ENCODE data around the gene NAA50.

Gene NAA50

DNA sequence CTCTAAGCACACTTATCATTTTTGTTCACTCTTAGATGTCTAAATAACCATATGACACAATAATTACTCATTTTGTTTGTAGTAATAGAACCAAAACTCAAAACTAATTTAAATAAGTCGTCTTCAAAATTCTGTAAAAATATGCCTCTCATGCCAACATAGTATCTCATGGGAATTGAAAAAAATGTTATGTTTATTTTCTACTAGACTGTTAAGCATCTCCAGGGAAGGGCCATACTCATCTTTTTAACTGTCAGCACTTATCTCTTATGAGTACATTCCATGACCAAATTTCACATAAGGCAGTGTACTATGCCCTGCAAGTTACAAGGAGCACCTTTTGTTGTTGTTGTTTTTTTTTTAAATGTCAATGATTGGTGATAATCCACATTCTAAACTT lies 31.3 kb downstream of the NAA50 start:
- Histone ChIP-seq H3K4me1 (ENCODE audit: control insufficient read depth, insufficient read depth, low read length) (no peaks in the 10 kb centered on the region), H3K4me3 (ENCODE audit: low read length) (no peak overlapping the region), H3K9me3 (ENCODE audit: control insufficient read depth, insufficient read depth, low read length) (no peaks in the 10 kb centered on the region), H3K27me3 (ENCODE audit: control insufficient read depth, insufficient read depth, low read length) (no peaks in the 10 kb centered on the region; the same call in 1 of the 2 replicates), H3K36me3 (ENCODE audit: control insufficient read depth, insufficient read depth, low read length) (0 out of 2 replicates have a peak, but pooled peaks cover 3% of the 10 kb centered on the region), H3K27ac (ENCODE audit: low read length) (no peak overlapping the region)
- no CpG with 5 or more reads among the region's 1 CpG for WGBS (ENCODE audit: insufficient coverage, insufficient read length)
- no peak for DNase-seq (ENCODE audit: low read depth, low spot score)

DNA sequence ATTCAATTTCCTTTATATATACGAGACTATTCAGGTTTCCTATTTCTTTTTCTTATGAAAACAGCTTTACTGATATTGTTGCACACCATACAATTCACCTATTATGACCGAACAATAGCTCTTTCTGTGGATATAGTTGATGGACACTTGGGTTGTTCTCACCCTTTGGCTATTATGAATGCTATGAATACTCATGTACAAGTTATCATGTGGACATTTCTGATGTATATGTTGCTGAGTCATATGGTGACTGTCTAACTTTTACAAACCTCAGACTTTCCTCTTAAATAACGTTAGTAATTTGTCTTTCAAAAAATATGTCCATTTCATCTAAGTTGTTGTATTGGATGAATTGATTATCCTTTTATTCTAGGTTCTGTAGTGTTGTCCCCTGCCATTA lies 33.9 kb downstream of the NAA50 start:
- WGBS (ENCODE audit: insufficient coverage, insufficient read length): no CpG with 5 or more reads among the region's 3 CpGs
- H3K4me1 ChIP-seq (ENCODE audit: control insufficient read depth, insufficient read depth, low read length): no peaks in the 10 kb centered on the region
- no peak for DNase-seq (ENCODE audit: low read depth, low spot score)

DNA sequence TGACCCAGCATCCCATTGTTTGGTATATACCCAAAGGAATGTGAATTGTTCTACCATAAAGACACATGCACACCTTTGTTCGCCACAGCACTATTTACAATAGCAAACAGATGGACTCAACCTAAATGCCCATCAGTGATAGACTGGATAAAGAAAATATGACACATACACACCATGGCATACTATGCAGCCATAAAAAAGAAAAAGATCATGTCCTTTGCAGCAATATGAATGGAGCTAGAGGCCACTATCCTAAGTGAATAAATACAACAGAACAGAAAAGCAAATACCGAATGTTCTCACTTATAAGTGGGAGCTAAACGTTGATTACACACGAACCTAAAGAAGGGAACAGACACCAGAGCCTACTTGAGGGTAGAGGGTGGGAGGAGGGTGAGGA lies 38.2 kb downstream of the NAA50 start:
- Histone ChIP-seq H3K9me3 (ENCODE audit: control insufficient read depth, insufficient read depth, low read length) (no peaks in the 10 kb centered on the region), H3K27ac (ENCODE audit: low read length) (no peak overlapping the region), H3K4me3 (ENCODE audit: low read length) (no peak overlapping the region), H3K36me3 (ENCODE audit: control insufficient read depth, insufficient read depth, low read length) (no peaks in the 10 kb centered on the region), H3K27me3 (ENCODE audit: control insufficient read depth, insufficient read depth, low read length) (no peaks in the 10 kb centered on the region), H3K4me1 (ENCODE audit: control insufficient read depth, insufficient read depth, low read length) (no peaks in the 10 kb centered on the region)
- DNase-seq (ENCODE audit: low read depth, low spot score): no peak
- no CpG with 5 or more reads among the region's 4 CpGs for WGBS (ENCODE audit: insufficient coverage, insufficient read length)

More for the DNA sequence above, 33.9 kb downstream of the NAA50 start:
- H3K4me3 ChIP-seq (ENCODE audit: low read length): no peak overlapping the region
- no peaks in the 10 kb centered on the region for H3K9me3 ChIP-seq (ENCODE audit: control insufficient read depth, insufficient read depth, low read length)
- H3K27ac ChIP-seq (ENCODE audit: low read length): no peak overlapping the region
- H3K36me3 ChIP-seq (ENCODE audit: control insufficient read depth, insufficient read depth, low read length): no peaks in the 10 kb centered on the region
- H3K27me3 ChIP-seq (ENCODE audit: control insufficient read depth, insufficient read depth, low read length): no peaks in the 10 kb centered on the region

DNA sequence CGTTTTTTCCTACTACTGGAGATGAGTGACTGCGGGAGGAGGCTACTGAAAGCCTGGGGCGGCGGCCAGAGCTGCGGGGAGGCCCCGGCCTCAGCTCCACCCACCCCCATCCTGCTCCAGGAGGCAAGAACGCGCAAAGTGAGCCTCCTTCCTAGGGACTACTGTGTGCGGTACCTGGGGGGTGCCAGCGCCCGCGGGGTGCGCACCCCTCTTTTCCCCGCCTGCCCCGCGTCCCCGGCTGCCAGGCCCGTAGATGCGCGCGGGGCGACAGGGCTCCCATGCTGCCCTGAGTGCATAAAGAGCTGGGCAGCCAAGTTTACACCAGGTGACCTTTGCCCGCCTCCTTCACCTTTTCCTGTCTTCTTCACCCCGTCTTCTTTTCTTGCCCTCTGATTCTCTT lies 47.1 kb downstream of the NAA50 start:
- no peak for DNase-seq (ENCODE audit: low read depth, low spot score)
- Histone ChIP-seq H3K9me3 (ENCODE audit: control insufficient read depth, insufficient read depth, low read length) (no peaks in the 10 kb centered on the region), H3K4me1 (ENCODE audit: control insufficient read depth, insufficient read depth, low read length) (no peaks in the 10 kb centered on the region; the same call in 1 of the 2 replicates), H3K36me3 (ENCODE audit: control insufficient read depth, insufficient read depth, low read length) (no peaks in the 10 kb centered on the region), H3K4me3 (ENCODE audit: low read length) (peak overlapping the region; percentile 26; the same call in 1 of the 2 replicates), H3K27me3 (ENCODE audit: control insufficient read depth, insufficient read depth, low read length) (no peaks in the 10 kb centered on the region), H3K27ac (ENCODE audit: low read length) (no peak overlapping the region)
- no CpG with 5 or more reads among the region's 24 CpGs for WGBS (ENCODE audit: insufficient coverage, insufficient read length)

DNA sequence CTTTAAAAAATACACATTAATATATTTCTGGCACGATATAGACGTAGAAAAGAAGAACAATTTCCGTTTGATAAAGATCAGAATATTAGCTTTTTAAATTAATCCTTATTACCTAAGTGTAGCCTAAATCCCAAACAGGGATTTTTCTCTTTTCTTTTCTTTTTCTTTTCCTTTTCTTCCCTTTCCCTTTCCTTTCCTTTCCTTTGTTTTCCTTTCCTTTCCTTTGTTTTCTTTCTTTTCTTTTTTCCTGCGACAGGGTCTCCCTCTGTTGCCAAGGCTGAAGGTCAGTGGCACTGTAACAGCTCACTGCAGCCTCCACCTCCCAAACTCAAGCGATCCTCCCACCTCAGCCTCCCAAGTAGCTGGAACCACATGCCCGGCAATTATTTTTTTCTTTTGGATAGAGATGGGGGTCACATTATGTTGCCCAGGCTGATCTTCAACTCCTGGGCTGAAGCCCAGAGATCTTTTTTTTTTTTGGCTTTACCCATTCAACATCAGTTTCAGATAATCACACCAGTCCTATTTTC lies 47.8 kb downstream of the NAA50 start:
- no peaks in the 10 kb centered on the region for H3K9me3 ChIP-seq (ENCODE audit: control insufficient read depth, insufficient read depth, low read length)
- no peak overlapping the region for H3K27ac ChIP-seq (ENCODE audit: low read length)
- no CpG with 5 or more reads among the region's 6 CpGs for WGBS (ENCODE audit: insufficient coverage, insufficient read length)
- no peaks in the 10 kb centered on the region for H3K36me3 ChIP-seq (ENCODE audit: control insufficient read depth, insufficient read depth, low read length)
- no peaks in the 10 kb centered on the region; the same call in 1 of the 2 replicates for H3K4me1 ChIP-seq (ENCODE audit: control insufficient read depth, insufficient read depth, low read length)
- no peaks in the 10 kb centered on the region for H3K27me3 ChIP-seq (ENCODE audit: control insufficient read depth, insufficient read depth, low read length)
- no peak overlapping the region for H3K4me3 ChIP-seq (ENCODE audit: low read length)
- DNase-seq (ENCODE audit: low read depth, low spot score): no peak

DNA sequence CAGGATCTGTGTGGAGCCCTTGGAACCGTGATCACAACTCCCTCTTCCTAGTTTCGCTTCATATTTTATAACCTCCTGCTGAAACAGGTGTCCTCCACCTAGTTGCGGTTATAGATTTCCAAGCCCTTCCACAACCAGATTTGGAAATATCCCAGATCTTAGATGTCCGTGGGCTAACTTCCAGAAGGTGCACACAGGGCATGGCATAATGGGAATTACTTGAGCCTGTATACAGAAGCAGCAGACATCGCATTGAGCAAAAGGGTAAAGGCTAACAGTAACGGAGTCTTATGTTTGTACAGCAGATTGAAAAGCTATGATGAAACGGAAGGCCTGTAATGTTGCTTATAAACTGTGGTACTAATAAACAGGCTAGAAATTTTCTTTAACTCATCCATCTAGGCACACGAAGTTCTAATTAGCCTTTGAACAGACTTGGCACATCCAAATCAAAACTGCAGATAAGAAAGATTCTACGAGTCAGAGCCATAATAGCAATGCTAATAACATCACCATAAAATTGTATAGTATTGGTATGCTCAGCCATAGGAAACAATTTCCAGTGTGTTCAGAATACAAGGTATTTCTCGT lies 48.5 kb downstream of the NAA50 start:
- Histone ChIP-seq H3K4me1 (ENCODE audit: control insufficient read depth, insufficient read depth, low read length) (no peaks in the 10 kb centered on the region; the same call in 1 of the 2 replicates), H3K27ac (ENCODE audit: low read length) (no peak overlapping the region), H3K4me3 (ENCODE audit: low read length) (peak overlapping the region; percentile 78; the same call in 1 of the 2 replicates), H3K27me3 (ENCODE audit: control insufficient read depth, insufficient read depth, low read length) (no peaks in the 10 kb centered on the region), H3K9me3 (ENCODE audit: control insufficient read depth, insufficient read depth, low read length) (no peaks in the 10 kb centered on the region), H3K36me3 (ENCODE audit: control insufficient read depth, insufficient read depth, low read length) (no peaks in the 10 kb centered on the region)
- no CpG with 5 or more reads among the region's 10 CpGs for WGBS (ENCODE audit: insufficient coverage, insufficient read length)
- no peak for DNase-seq (ENCODE audit: low read depth, low spot score)

DNA sequence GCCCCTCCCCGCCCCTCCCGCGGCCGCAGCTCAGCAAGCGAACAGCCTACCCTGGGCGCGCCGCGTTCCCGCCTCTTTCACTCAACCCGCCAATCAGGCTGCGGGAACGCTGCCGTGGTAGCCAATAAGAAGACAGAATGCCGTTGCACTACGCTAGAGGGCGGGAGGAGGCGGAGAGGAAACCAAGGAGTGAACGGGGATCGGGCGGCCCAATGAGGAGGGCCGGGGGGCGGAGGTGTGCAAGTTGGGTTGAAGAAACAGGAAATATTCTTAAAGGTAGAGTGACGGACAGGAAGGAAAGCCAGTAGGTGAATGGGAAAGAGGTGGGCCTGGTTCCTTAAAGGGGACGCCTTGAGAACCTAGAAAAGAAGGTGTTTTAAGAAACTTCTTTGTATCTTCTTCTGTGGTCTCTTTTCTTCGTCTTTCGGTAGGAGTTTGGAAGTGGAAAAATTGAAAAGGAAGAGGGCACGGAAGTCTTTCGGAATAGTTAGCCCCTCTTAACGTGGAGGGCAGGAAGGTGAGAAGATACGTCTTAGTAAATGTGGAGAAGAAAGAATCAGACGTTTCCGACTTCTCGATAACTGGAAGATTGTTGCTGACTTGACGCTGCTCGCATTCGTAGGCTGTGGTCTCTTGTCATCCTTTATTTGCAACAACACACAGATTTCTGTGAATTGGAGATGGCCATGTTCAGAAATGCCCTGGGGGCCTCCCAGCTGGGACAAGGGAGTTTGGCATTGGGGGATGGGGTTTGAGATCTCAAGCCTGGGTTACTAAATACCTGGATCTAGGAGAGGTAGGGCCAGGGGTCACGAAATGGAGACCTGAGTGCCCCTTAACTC lies 49.2 kb downstream of the NAA50 start:
- DNase-seq (ENCODE audit: low read depth, low spot score): peak; percentile 92
- Histone ChIP-seq H3K4me3 (ENCODE audit: low read length) (peak overlapping the region; percentile 78; the same call in 1 of the 2 replicates), H3K4me1 (ENCODE audit: control insufficient read depth, insufficient read depth, low read length) (peaks cover under 1% of the 10 kb centered on the region; the same call in 1 of the 2 replicates), H3K27ac (ENCODE audit: low read length) (no peak overlapping the region), H3K27me3 (ENCODE audit: control insufficient read depth, insufficient read depth, low read length) (no peaks in the 10 kb centered on the region), H3K36me3 (ENCODE audit: control insufficient read depth, insufficient read depth, low read length) (no peaks in the 10 kb centered on the region), H3K9me3 (ENCODE audit: control insufficient read depth, insufficient read depth, low read length) (no peaks in the 10 kb centered on the region)
- no CpG with 5 or more reads among the region's 38 CpGs for WGBS (ENCODE audit: insufficient coverage, insufficient read length)

DNA sequence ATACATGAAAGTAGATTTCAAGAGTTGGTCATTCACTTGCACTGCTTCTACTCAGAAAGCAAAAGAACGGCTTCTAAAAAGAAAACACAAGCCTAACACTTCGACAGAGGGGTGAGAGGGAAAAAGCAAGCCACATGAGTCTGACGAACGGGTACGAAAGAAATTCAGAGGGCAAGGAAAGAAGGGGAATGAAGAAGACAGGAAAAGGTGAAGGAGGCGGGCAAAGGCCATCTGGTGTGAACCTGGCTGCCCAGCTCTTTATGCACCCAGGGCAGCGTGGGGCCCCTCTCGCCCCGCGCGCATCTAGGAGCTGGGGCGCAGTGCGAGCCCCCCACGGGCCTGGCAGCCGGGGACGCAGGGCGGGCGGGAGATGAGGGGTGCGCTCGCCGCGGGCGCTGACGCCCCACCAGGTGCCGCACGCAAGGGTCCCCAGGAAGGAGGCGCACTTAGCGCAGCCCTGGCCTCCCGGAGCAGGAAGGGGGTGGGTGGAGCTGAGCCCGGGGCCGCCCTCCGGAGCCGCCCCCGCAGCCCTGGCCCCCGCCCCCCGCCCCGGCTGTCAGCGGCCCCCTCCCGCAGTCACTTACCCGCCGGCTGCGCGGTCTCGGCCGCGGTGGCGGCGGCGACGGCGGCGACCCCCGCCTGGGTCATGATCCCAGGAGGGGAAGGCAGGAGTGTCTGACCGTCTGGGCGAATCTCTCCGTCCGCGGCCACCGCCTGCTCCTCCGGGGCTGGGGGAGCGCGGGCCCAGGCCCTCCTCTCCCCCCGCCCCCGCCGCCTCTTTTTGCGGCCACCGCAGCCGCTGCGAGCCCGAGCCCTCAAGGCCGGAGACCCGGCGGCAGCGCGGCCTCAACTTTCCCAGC lies 50.0 kb downstream of the NAA50 start, which contains the start of gene USF3:
USF3 (minus strand) TSS at position 857 of the 860 bp plus-strand sequence. CDS start 21,764 bp downstream, outside the sequence.
- H3K9me3 ChIP-seq (ENCODE audit: control insufficient read depth, insufficient read depth, low read length): no peaks in the 10 kb centered on the region
- no peak for DNase-seq (ENCODE audit: low read depth, low spot score)
- H3K4me3 ChIP-seq (ENCODE audit: low read length): peak within 1 kb of the TSS; percentile 98
- H3K36me3 ChIP-seq (ENCODE audit: control insufficient read depth, insufficient read depth, low read length): no peaks in the 10 kb centered on the region
- WGBS (ENCODE audit: insufficient coverage, insufficient read length): no CpG with 5 or more reads among the region's 75 CpGs
- H3K27me3 ChIP-seq (ENCODE audit: control insufficient read depth, insufficient read depth, low read length): no peaks in the 10 kb centered on the region
- H3K4me1 ChIP-seq (ENCODE audit: control insufficient read depth, insufficient read depth, low read length): peaks cover 3% of the 10 kb centered on the region; the same call in 1 of the 2 replicates
- H3K27ac ChIP-seq (ENCODE audit: low read length): no peak within 1 kb of the TSS

DNA sequence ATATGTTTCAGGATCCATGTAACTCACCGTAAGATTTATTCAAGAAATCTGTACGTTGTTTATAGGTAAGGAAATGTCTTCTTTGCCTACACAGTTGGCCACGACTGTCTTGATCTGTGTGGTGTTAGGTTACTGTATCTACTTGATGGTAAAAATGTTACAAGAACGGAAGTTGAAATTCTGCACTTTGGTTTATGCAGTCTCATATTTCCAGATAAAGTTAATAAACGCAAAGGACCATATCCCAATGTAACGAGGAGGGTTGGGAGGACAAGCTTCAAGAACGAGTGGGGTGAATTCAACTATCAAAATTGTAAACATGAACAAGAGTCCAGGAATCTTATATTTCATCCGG lies 50.6 kb downstream of the NAA50 start:
- Histone ChIP-seq H3K4me1 (ENCODE audit: control insufficient read depth, insufficient read depth, low read length) (peaks cover 3% of the 10 kb centered on the region; the same call in 1 of the 2 replicates), H3K9me3 (ENCODE audit: control insufficient read depth, insufficient read depth, low read length) (no peaks in the 10 kb centered on the region), H3K4me3 (ENCODE audit: low read length) (peak overlapping the region; percentile 98; the same call in 1 of the 2 replicates), H3K36me3 (ENCODE audit: control insufficient read depth, insufficient read depth, low read length) (no peaks in the 10 kb centered on the region), H3K27me3 (ENCODE audit: control insufficient read depth, insufficient read depth, low read length) (no peaks in the 10 kb centered on the region), H3K27ac (ENCODE audit: low read length) (no peak overlapping the region)
- DNase-seq (ENCODE audit: low read depth, low spot score): no peak
- no CpG with 5 or more reads among the region's 8 CpGs for WGBS (ENCODE audit: insufficient coverage, insufficient read length)

DNA sequence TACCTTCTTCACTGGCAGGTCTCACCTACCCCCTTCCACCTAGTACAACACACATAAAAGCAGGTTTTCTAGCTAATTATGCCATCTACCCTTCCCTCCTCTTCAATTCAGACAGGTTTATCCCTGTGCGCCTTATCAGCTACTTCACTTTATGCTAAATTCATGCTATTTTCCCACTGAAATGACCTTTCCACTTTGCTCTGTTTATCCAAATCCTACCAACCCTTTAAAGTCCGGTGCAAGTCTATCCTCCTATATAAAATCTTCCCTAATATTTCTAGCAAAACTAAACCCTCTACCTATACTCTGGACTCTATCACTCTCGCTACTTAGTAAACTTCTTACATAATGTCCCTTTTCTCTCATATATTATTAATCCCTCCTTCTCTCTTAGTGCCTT lies 55.6 kb downstream of the NAA50 start:
- peaks cover 9% of the 10 kb centered on the region for H3K4me1 ChIP-seq (ENCODE audit: control insufficient read depth, insufficient read depth, low read length)
- WGBS (ENCODE audit: insufficient coverage, insufficient read length): 100% methylated on average over 2 of the region's 3 CpGs
- H3K4me3 ChIP-seq (ENCODE audit: low read length): no peak overlapping the region
- H3K27me3 ChIP-seq (ENCODE audit: control insufficient read depth, insufficient read depth, low read length): no peaks in the 10 kb centered on the region
- H3K27ac ChIP-seq (ENCODE audit: low read length): no peak overlapping the region
- no peaks in the 10 kb centered on the region for H3K9me3 ChIP-seq (ENCODE audit: control insufficient read depth, insufficient read depth, low read length)
- no peak for DNase-seq (ENCODE audit: low read depth, low spot score)
- H3K36me3 ChIP-seq (ENCODE audit: control insufficient read depth, insufficient read depth, low read length): no peaks in the 10 kb centered on the region

All from iPS DF 6.9 (cell line).